ENCODE results near the gene ASAP3. TPM values are rescaled to one million over a fixed set of nuclear protein-coding genes. Genes with fewer than 3 reads are reported as not detected.

ASAP3 gene
- total and polyA plus RNA-seq, 10 donors, result 2.9 to 13.8 (median 9.0) TPM

- no peaks in the 10 kb centered on the region for H3K36me3 ChIP-seq
- peak within 1 kb of the TSS in 6 of 8 donors; percentile 75 to 92 (median 86) for H3K27ac ChIP-seq
- H3K4me1 ChIP-seq, result peaks cover 31 to 93% (median 81%) of the 10 kb centered on the region in 6 donors
- TF ChIP-seq POLR2A (IDR thresholded peaks at IDR 0.05) (no peak), POLR2AphosphoS5 (IDR thresholded peaks at IDR 0.05) (peak; percentile 74 to 88 (median 83))
- TF ChIP-seq, protein P1, sequence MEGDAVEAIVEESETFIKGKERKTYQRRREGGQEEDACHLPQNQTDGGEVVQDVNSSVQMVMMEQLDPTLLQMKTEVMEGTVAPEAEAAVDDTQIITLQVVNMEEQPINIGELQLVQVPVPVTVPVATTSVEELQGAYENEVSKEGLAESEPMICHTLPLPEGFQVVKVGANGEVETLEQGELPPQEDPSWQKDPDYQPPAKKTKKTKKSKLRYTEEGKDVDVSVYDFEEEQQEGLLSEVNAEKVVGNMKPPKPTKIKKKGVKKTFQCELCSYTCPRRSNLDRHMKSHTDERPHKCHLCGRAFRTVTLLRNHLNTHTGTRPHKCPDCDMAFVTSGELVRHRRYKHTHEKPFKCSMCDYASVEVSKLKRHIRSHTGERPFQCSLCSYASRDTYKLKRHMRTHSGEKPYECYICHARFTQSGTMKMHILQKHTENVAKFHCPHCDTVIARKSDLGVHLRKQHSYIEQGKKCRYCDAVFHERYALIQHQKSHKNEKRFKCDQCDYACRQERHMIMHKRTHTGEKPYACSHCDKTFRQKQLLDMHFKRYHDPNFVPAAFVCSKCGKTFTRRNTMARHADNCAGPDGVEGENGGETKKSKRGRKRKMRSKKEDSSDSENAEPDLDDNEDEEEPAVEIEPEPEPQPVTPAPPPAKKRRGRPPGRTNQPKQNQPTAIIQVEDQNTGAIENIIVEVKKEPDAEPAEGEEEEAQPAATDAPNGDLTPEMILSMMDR (IDR thresholded peaks at IDR 0.05 in 8 of 11, conservative IDR thresholded peaks at IDR 0.05 in 3 of 11), result peak in 1 of 11 experiments; percentile 19
- 0 to 1% (median 1%) methylated on average over 59 to 85 of the region's 85 CpGs for WGBS, 5 donors
- no peaks in the 10 kb centered on the region for H3K9me3 ChIP-seq
- intact Hi-C loops (cut with DNase I; ENCODE audit: low total_unique reads), result no loop called here
- peak; percentile 95 for DNase-seq
- peak within 1 kb of the TSS; percentile 31 to 84 (median 60) for H3K4me3 ChIP-seq
- peaks cover 0 to 31% (median 0%) of the 10 kb centered on the region in 7 donors for H3K27me3 ChIP-seq (replicated peaks in 1 of 7)
Measured at GRCh38 chr1:23530747-23531561, 47.0 kb upstream of the ASAP3 start, which contains the start of gene E2F2. Gene E2F2, minus strand, starts transcription at chr1:23531233. Its CDS starts 440 bp downstream, at chr1:23530793.

GRCh38 chr1:23530087-23530746 is 46.2 kb upstream of the ASAP3 start:
- H3K27me3 ChIP-seq (replicated peaks in 1 of 7), result peaks cover 0 to 31% (median 0%) of the 10 kb centered on the region in 7 donors
- TF ChIP-seq POLR2A (IDR thresholded peaks at IDR 0.05) (no peak), POLR2AphosphoS5 (IDR thresholded peaks at IDR 0.05) (no peak)
- TF ChIP-seq, protein P1 (IDR thresholded peaks at IDR 0.05 in 8 of 11, conservative IDR thresholded peaks at IDR 0.05 in 3 of 11), result no peak
- H3K36me3 ChIP-seq, result no peaks in the 10 kb centered on the region
- no peak for DNase-seq
- H3K4me3 ChIP-seq, result peak overlapping the region; percentile 31 to 84 (median 60)
- H3K27ac ChIP-seq, result peak overlapping the region in 6 of 8 donors; percentile 69 to 92 (median 84)
- intact Hi-C loops (cut with DNase I; ENCODE audit: low total_unique reads), result no loop called here
- WGBS, 5 donors, result 3 to 17% (median 7%) methylated on average over 7 to 22 of the region's 22 CpGs
- no peaks in the 10 kb centered on the region for H3K9me3 ChIP-seq
- peaks cover 31 to 93% (median 88%) of the 10 kb centered on the region in 6 donors for H3K4me1 ChIP-seq

DNA sequence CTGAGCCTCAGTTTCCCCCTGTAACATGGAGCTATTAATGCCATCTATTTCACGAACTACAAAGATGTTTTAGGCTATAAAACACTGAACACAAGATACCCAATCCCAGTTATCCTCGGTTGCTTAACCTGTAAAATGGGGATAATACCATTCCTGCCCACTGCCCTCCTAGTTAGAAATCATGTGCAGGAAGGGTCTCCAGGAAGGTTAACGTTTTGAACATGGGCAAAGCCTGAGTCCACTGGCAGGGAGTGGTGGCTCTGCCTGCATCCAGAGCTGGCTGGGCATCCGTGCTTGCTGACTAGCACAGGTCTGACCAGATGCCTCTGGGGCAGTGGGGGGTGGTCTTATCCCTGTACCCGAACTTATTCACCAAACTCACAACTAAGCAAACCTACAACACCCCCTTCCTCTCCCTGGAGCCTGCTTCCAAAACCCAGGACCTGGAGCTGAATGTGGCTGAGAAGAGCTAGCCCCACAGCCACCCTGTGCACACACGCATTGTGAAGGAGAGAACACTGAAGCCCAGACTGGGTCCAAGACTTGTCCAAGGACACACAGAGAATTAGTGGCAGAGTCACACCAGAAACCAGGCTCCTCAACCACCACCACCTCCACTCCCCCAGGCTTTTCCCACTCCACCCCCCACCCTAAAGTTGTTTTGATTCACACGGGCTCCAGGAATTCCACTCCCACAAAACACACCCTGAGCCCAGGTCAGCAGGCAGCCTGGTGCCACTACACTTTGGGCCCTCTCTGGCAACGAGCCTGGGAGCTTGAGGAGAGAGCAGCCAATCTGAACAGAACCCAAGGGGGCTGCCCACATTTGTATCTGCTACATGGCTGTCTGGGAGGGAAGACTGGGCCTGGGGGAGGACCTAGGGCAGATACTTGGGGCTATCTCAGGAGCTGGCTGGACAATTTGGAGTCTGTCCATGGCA is 45.4 kb upstream of the ASAP3 start:
- 52 to 55% (median 55%) methylated on average over 8 of the region's 8 CpGs for WGBS, 5 donors
- Histone ChIP-seq H3K9me3 (no peaks in the 10 kb centered on the region), H3K27ac (peak overlapping the region; percentile 11 to 92 (median 83)), H3K36me3 (no peaks in the 10 kb centered on the region), H3K4me1 (peaks cover 35 to 100% (median 96%) of the 10 kb centered on the region in 6 donors), H3K4me3 (peak overlapping the region in 6 of 8 donors; percentile 52 to 84 (median 66)), H3K27me3 (replicated peaks in 1 of 7) (peaks cover 0 to 31% (median 0%) of the 10 kb centered on the region in 7 donors)
- TF ChIP-seq, protein P1 (IDR thresholded peaks at IDR 0.05 in 8 of 11, conservative IDR thresholded peaks at IDR 0.05 in 3 of 11), result no peak
- TF ChIP-seq POLR2A (IDR thresholded peaks at IDR 0.05) (no peak), POLR2AphosphoS5 (IDR thresholded peaks at IDR 0.05) (no peak)
- intact Hi-C loops (cut with DNase I; ENCODE audit: low total_unique reads), result no loop called here
- no peak for DNase-seq
